ENCODE data around the gene RB1.

DNA sequence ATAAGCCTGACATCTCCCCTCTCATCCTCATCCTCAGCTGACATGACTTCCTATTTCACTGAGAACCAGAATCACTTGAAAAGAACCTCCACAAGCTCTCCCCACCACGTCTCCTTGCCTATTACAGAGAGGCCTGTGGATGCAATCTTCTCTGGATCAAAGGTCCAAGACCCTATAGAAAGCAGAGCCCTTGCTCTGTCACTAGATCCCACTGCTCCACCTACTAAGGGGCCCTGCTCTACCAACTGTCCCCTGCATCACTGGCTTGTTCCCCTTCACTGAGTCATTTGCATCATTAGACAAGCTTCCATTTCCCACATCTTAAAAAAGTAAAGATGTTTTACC is 188.5 kb downstream of the RB1 start:
- TF ChIP-seq, protein P1, sequence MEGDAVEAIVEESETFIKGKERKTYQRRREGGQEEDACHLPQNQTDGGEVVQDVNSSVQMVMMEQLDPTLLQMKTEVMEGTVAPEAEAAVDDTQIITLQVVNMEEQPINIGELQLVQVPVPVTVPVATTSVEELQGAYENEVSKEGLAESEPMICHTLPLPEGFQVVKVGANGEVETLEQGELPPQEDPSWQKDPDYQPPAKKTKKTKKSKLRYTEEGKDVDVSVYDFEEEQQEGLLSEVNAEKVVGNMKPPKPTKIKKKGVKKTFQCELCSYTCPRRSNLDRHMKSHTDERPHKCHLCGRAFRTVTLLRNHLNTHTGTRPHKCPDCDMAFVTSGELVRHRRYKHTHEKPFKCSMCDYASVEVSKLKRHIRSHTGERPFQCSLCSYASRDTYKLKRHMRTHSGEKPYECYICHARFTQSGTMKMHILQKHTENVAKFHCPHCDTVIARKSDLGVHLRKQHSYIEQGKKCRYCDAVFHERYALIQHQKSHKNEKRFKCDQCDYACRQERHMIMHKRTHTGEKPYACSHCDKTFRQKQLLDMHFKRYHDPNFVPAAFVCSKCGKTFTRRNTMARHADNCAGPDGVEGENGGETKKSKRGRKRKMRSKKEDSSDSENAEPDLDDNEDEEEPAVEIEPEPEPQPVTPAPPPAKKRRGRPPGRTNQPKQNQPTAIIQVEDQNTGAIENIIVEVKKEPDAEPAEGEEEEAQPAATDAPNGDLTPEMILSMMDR (conservative IDR thresholded peaks at IDR 0.05 in 1 of 2, IDR thresholded peaks at IDR 0.05 in 1 of 2; ENCODE audit: extremely low read depth in 1 of 2, insufficient read depth in 1 of 2, low read depth in 1 of 2, low read length in 2 of 2) = no peak
- no peak for TF ChIP-seq EZH2 (IDR thresholded peaks at IDR 0.05; ENCODE audit: borderline replicate concordance, low read length)

Measured in mammary epithelial cell (primary cell).